Trophoblast cell (in vitro differentiated cells and primary cell): Measurements from ENCODE around the gene DDX54.

Source experiments
- DNase-seq, 2 donors: peaks; one replicate each; pipeline ENCODE4 v3.0.0-alpha.2; 2016
- H2AFZ ChIP-seq: 2 replicates; pipeline ENCODE4 v1.6.1; 2013; ENCODE audit warnings: low read length, moderate library complexity, mild to moderate bottlenecking; ENCODE audit not compliant: insufficient read depth, poor library complexity
- H2AK5ac ChIP-seq: 2 replicates; pipeline ENCODE4 v1.6.1; 2013; ENCODE audit warnings: mild to moderate bottlenecking, low read length
- H2BK120ac ChIP-seq: 2 replicates; pipeline ENCODE4 v1.6.1; 2013; ENCODE audit warnings: low read length, mild to moderate bottlenecking, moderate library complexity; ENCODE audit not compliant: insufficient read depth, poor library complexity
- H2BK12ac ChIP-seq: 2 replicates; pipeline ENCODE4 v1.6.1; 2013; ENCODE audit warnings: mild to moderate bottlenecking, low read length, moderate library complexity
- H2BK5ac ChIP-seq: 2 replicates; pipeline ENCODE4 v1.6.1; 2013; ENCODE audit warnings: low read length, low read depth, moderate library complexity, mild to moderate bottlenecking; ENCODE audit not compliant: poor library complexity
- H3K14ac ChIP-seq: 2 replicates; pipeline ENCODE4 v1.6.1; 2013; ENCODE audit warnings: mild to moderate bottlenecking, low read length
- H3K18ac ChIP-seq: 2 replicates; pipeline ENCODE4 v1.6.1; 2013; ENCODE audit warnings: mild to moderate bottlenecking, low read length
- H3K23ac ChIP-seq: 2 replicates; pipeline ENCODE4 v1.6.1; 2013; ENCODE audit warnings: low read length
- H3K27ac ChIP-seq: 2 replicates; pipeline ENCODE4 v1.5.1; 2013; ENCODE audit warnings: low read depth, mild to moderate bottlenecking, inconsistent platforms, low read length, moderate library complexity
- H3K27me3 ChIP-seq: 2 replicates; pipeline ENCODE4 v1.6.1; 2013; ENCODE audit warnings: inconsistent platforms, mild to moderate bottlenecking, low read length, moderate library complexity; ENCODE audit not compliant: insufficient read depth
- H3K36me3 ChIP-seq, 2 experiments: 1 replicate in 1 of 2; 2 replicates in 1 of 2; pipeline ENCODE4 v1.6.1; 2013; ENCODE audit warnings: low read length in 2 of 2, mild to moderate bottlenecking in 2 of 2, moderate library complexity in 1 of 2; ENCODE audit not compliant: insufficient read depth in 2 of 2, control insufficient read depth in 1 of 2
- H3K4ac ChIP-seq: 2 replicates; pipeline ENCODE4 v1.6.1; 2013; ENCODE audit warnings: low read depth, mild to moderate bottlenecking, low read length, moderate library complexity
- H3K4me1 ChIP-seq, 2 experiments: 1 replicate in 1 of 2; 2 replicates in 1 of 2; pipeline ENCODE4 v1.6.1; 2013; ENCODE audit warnings: low read length in 2 of 2, mild to moderate bottlenecking in 2 of 2, moderate library complexity in 1 of 2; ENCODE audit not compliant: insufficient read depth in 2 of 2, control insufficient read depth in 1 of 2
- H3K4me2 ChIP-seq: 2 replicates; pipeline ENCODE4 v1.6.1; 2013; ENCODE audit warnings: inconsistent platforms, mild to moderate bottlenecking, low read length, moderate library complexity
- H3K4me3 ChIP-seq: 2 replicates; pipeline ENCODE4 v1.5.1; 2013; ENCODE audit warnings: mild to moderate bottlenecking, low read depth, low read length, inconsistent platforms
- H3K79me1 ChIP-seq: one replicate; pipeline ENCODE4 v1.6.1; 2013; ENCODE audit warnings: low read length
- H3K79me2 ChIP-seq: 2 replicates; pipeline ENCODE4 v1.6.1; 2013; ENCODE audit warnings: low read length, mild to moderate bottlenecking; ENCODE audit not compliant: control insufficient read depth, insufficient read depth, poor library complexity
- H3K9ac ChIP-seq: 2 replicates; pipeline ENCODE4 v1.6.1; 2013; ENCODE audit warnings: mild to moderate bottlenecking, low read length
- H3K9me3 ChIP-seq: 2 replicates; pipeline ENCODE4 v1.6.1; 2013; ENCODE audit warnings: low read depth, mild to moderate bottlenecking, control low read depth, inconsistent platforms, low read length; ENCODE audit not compliant: insufficient read depth
- H4K12ac ChIP-seq: 2 replicates; pipeline ENCODE4 v1.6.1; 2013; ENCODE audit warnings: low read depth, mild to moderate bottlenecking, low read length, moderate library complexity
- H4K8ac ChIP-seq: 2 replicates; pipeline ENCODE4 v1.6.1; 2013; ENCODE audit warnings: low read depth, mild to moderate bottlenecking, low read length, moderate library complexity
- H4K91ac ChIP-seq: one replicate; pipeline ENCODE4 v1.6.1; 2013; ENCODE audit warnings: low read depth, mild to moderate bottlenecking, low read length, moderate library complexity
- WGBS: extraction: QIAGEN DNeasy Blood & Tissue Kit; methylation state at CpG from one replicate; pipeline ENCODE4 v1.1.7; 2013; ENCODE audit warnings: missing lambda C conversion rate; ENCODE audit not compliant: insufficient read length, insufficient coverage; ENCODE audit errors: extremely low coverage; 5-methylcytosine and 5-hydroxymethylcytosine counted together

DDX54 gene

GRCh38 chr12:113169697-113170096 lies 15.6 kb downstream of the DDX54 start:
- no peak overlapping the region for H3K4ac ChIP-seq
- no CpG with 5 or more reads among the region's 13 CpGs for WGBS
- H3K23ac ChIP-seq = no peak overlapping the region

GRCh38 chr12:113167868-113168267 lies 17.4 kb downstream of the DDX54 start:
- H3K27ac ChIP-seq = no peak overlapping the region
- H2AFZ ChIP-seq = no peak overlapping the region
- no peak overlapping the region for H3K4ac ChIP-seq
- no peak overlapping the region for H3K18ac ChIP-seq
- H2BK120ac ChIP-seq = no peak overlapping the region
- H3K79me1 ChIP-seq = no peaks in the 10 kb centered on the region
- no peak overlapping the region for H3K9ac ChIP-seq
- peaks cover 77 to 83% of the 10 kb centered on the region in 2 experiments for H3K36me3 ChIP-seq
- no peak overlapping the region for H3K14ac ChIP-seq
- H3K79me2 ChIP-seq = no peaks in the 10 kb centered on the region
- no peak overlapping the region for H3K4me2 ChIP-seq
- H2BK5ac ChIP-seq = no peak overlapping the region
- no peak for DNase-seq
- no peaks in the 10 kb centered on the region for H3K9me3 ChIP-seq
- H3K4me1 ChIP-seq = no peaks in the 10 kb centered on the region
- no peak overlapping the region for H3K23ac ChIP-seq
- H4K8ac ChIP-seq = no peak overlapping the region
- H4K91ac ChIP-seq = no peak overlapping the region
- no peak overlapping the region for H2AK5ac ChIP-seq
- no peak overlapping the region for H4K12ac ChIP-seq
- no CpG with 5 or more reads among the region's 10 CpGs for WGBS
- H2BK12ac ChIP-seq = no peak overlapping the region
- no peaks in the 10 kb centered on the region for H3K27me3 ChIP-seq
- H3K4me3 ChIP-seq = no peak overlapping the region

More at GRCh38 chr12:113169697-113170096, 15.6 kb downstream of the DDX54 start:
- no peak overlapping the region for H2BK12ac ChIP-seq
- no peak overlapping the region for H2BK5ac ChIP-seq
- no peak for DNase-seq
- no peak overlapping the region for H3K18ac ChIP-seq
- no peak overlapping the region for H4K8ac ChIP-seq
- no peaks in the 10 kb centered on the region for H3K4me1 ChIP-seq
- H3K4me2 ChIP-seq = no peak overlapping the region
- H3K4me3 ChIP-seq = no peak overlapping the region
- no peak overlapping the region for H4K12ac ChIP-seq
- no peak overlapping the region for H3K14ac ChIP-seq
- no peaks in the 10 kb centered on the region for H3K79me1 ChIP-seq
- H2AK5ac ChIP-seq = no peak overlapping the region
- H3K9ac ChIP-seq = no peak overlapping the region
- no peaks in the 10 kb centered on the region for H3K27me3 ChIP-seq
- H3K36me3 ChIP-seq = peaks cover 78 to 86% of the 10 kb centered on the region in 2 experiments
- no peak overlapping the region for H2AFZ ChIP-seq
- no peak overlapping the region for H3K27ac ChIP-seq
- no peaks in the 10 kb centered on the region for H3K79me2 ChIP-seq
- H2BK120ac ChIP-seq = no peak overlapping the region
- no peak overlapping the region for H4K91ac ChIP-seq
- no peaks in the 10 kb centered on the region for H3K9me3 ChIP-seq

- WGBS = no CpG with 5 or more reads among the region's 32 CpGs
- H4K91ac ChIP-seq = no peak overlapping the region
These were observed 19.5 kb downstream of the DDX54 start for GRCh38 chr12:113165521-113166450.

GRCh38 chr12:113164014-113164413 lies 21.3 kb downstream of the DDX54 start:
- H4K12ac ChIP-seq = no peak overlapping the region
- no peak overlapping the region for H3K9ac ChIP-seq
- H3K4me1 ChIP-seq = no peaks in the 10 kb centered on the region
- no peak overlapping the region for H3K18ac ChIP-seq
- H3K79me2 ChIP-seq = no peaks in the 10 kb centered on the region
- no peak overlapping the region for H3K4me2 ChIP-seq
- H3K4me3 ChIP-seq = no peak overlapping the region
- no peak overlapping the region for H2AFZ ChIP-seq
- no peak overlapping the region for H4K91ac ChIP-seq
- no peaks in the 10 kb centered on the region for H3K9me3 ChIP-seq
- no peaks in the 10 kb centered on the region for H3K27me3 ChIP-seq
- H3K79me1 ChIP-seq = no peaks in the 10 kb centered on the region
- no peak overlapping the region for H3K27ac ChIP-seq
- H3K36me3 ChIP-seq = peaks cover 79 to 80% of the 10 kb centered on the region in 2 experiments
- no peak overlapping the region for H3K4ac ChIP-seq
- H4K8ac ChIP-seq = no peak overlapping the region
- H2BK5ac ChIP-seq = no peak overlapping the region
- H3K23ac ChIP-seq = no peak overlapping the region
- no peak for DNase-seq
- H2BK12ac ChIP-seq = no peak overlapping the region
- H2AK5ac ChIP-seq = no peak overlapping the region
- WGBS = no CpG with 5 or more reads among the region's 13 CpGs
- H3K14ac ChIP-seq = no peak overlapping the region
- no peak overlapping the region for H2BK120ac ChIP-seq

More at GRCh38 chr12:113165521-113166450, 19.5 kb downstream of the DDX54 start:
- no peak overlapping the region for H2AK5ac ChIP-seq
- no peaks in the 10 kb centered on the region for H3K4me1 ChIP-seq
- H3K9me3 ChIP-seq = no peaks in the 10 kb centered on the region
- no peak overlapping the region for H3K4me3 ChIP-seq
- H2BK12ac ChIP-seq = no peak overlapping the region
- peaks cover 75 to 78% of the 10 kb centered on the region in 2 experiments for H3K36me3 ChIP-seq
- no peaks in the 10 kb centered on the region for H3K27me3 ChIP-seq
- DNase-seq = no peak
- no peak overlapping the region for H3K18ac ChIP-seq
- H3K23ac ChIP-seq = no peak overlapping the region
- no peaks in the 10 kb centered on the region for H3K79me2 ChIP-seq
- H3K4ac ChIP-seq = no peak overlapping the region
- H3K27ac ChIP-seq = no peak overlapping the region
- H3K9ac ChIP-seq = no peak overlapping the region
- no peak overlapping the region for H3K4me2 ChIP-seq
- no peak overlapping the region for H3K14ac ChIP-seq
- H4K12ac ChIP-seq = no peak overlapping the region
- H4K8ac ChIP-seq = no peak overlapping the region
- H2BK5ac ChIP-seq = no peak overlapping the region
- no peaks in the 10 kb centered on the region for H3K79me1 ChIP-seq
- H2BK120ac ChIP-seq = no peak overlapping the region
- H2AFZ ChIP-seq = no peak overlapping the region
